HS-27A (cell line): ENCODE results near the gene RAD51B.

Experiments used
- DNase-seq: peaks from one replicate; pipeline ENCODE4 v3.0.0-alpha.2; 2012; ENCODE audit warnings: low read depth, missing footprints

RAD51B gene

DNA sequence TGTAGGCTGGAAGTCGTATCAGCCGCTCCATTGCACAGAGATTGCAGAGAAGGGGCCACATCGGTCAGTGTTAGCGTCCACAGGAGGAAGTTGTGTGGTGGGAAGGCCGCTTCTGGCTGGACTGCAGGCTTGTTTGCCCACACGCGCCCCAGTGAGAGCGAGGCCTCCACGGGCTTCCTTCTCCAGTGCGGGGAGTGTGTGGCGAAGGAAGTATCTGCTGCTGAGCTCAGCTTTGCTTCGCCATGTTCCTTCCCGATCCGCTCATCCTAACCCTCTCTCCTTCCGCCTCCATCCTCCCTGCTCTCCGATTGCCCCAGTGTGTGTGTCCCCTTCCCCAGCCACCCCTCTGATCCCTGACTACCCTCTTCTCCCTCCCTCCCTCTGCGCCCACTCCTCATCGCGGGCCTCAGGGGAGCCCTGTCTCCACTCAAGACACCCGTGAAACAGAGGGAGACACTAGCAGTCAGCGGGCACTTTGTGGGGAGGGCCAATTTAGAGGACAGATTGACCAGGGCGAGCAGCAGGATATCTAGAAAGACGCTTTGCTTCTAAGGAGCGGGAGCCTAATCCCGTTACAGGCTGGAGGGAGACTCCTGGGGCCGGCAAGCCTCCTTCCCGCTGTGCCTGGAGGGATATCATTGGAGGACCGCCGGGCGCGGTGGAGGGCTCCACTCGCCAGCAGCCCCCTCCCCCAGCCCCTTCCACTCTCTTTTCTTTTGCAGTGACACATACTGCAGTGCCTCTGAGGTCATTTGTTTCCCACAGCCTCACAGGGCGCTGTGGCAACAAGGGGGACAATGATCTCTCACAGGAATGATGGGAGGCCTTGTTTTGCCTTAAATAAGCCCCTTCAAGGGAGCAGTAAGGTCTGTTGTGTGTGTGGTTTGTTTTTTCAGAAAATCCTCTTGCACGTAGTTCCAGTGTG lies 544.5 kb downstream of the RAD51B start:
- DNase-seq, result no peak

GRCh38 chr14:68364792-68365192 lies 545.2 kb downstream of the RAD51B start:
- no peak for DNase-seq

GRCh38 chr14:68365228-68365627 lies 545.6 kb downstream of the RAD51B start:
- DNase-seq, result no peak

DNA sequence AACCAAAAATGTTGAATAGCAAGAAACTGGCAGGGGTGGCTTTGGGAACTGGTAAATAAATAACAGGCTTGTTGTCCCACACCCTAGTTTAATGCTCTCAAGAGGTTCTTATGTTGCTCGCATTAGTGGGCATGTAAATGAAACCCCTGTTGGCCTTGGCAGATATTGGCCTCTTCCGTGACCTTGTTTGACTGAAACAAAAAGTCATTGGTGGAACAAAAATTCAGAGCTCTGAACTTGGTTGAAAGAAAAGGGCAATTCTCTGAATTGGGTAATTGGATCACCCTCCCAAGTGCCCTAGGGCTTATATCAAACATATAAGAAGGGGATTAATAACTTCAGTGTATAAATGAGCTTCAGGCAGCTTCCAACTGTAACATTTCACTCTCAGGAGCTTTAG lies 547.1 kb downstream of the RAD51B start:
- no peak for DNase-seq

GRCh38 chr14:68367536-68367935 lies 548.0 kb downstream of the RAD51B start:
- no peak for DNase-seq

DNA sequence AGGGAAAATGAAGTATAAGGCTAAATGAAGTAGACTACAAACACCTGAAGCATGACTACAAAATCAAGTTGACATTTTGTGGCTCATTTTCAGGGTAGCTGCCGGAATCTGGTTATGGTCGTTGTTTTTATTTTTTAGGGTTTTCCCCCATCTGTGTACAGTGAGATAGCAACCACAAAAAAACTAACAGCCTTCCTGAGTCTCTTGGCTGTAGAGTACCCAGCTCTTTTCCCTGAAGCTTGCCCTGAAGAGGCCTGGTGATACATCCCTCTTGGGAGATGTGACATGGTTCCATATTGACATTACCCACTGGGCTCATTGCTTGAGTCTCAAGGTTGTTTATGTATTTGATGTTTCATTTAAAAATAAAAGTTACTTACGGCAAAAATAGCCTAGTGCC lies 549.3 kb downstream of the RAD51B start:
- DNase-seq, result no peak

DNA sequence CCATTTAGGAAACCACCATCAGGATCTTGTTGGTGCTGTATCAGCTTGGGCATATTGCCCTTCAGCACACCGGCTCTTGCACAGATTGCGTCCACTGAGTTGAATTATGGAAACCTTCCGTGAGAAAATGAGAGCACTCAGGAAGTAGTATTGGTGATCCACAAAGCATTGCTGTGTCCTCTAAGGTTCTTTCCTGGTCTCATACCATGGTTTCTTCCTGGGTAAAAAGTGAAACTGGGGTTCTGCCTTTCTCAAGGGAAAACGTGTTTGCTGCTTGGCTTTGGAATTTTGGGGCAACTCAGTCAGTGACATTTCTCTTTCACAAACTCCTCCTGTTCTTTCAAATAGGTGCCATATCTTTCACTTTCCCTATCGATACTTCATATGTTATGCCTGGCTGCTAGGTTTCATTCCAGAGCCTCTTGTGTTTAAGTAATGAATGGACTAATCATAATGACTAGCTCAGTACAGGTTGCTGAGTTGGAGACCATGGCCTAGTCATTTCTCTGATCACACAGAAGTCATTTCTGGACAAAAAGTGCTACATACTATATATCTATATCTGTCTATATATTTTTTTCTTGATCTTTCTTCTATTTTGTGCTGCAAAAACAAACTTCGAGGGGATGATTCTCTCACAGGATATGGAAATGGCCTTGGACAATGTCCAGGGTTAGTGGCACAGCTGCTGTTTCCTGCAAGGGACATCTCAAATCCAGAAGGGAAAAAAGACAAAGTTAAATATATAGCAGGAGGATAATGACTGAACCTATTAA lies 549.9 kb downstream of the RAD51B start:
- DNase-seq, result no peak

- no peak for DNase-seq
Observed at GRCh38 chr14:68370057-68370360, 550.4 kb downstream of the RAD51B start.

GRCh38 chr14:68372368-68372767 lies 552.8 kb downstream of the RAD51B start:
- no peak for DNase-seq

DNA sequence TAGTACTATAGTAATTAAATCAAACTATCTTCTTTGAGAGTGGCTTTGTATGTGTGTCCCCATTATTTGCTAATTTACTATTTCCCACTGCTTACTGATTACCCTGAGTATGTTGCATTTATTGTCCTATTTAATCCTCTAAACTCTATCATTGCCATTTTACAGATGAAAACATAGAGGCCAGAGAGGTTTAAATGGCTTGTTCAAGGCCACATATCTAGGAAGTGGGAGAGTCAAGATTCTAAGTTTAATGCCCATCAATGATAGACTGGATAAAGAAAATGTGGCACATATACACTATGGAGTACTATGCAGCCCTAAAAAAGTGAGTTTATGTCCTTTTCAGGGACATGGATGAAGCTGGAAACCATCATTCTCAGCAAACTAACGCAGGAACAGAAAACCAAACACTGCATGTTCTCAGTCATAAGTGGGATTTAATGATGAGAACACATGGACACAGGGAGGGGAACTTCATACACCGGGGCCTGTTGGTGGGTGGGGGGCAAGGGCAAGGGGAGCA lies 553.6 kb downstream of the RAD51B start:
- DNase-seq, result no peak

GRCh38 chr14:68373847-68374444 lies 554.4 kb downstream of the RAD51B start:
- no peak for DNase-seq

DNA sequence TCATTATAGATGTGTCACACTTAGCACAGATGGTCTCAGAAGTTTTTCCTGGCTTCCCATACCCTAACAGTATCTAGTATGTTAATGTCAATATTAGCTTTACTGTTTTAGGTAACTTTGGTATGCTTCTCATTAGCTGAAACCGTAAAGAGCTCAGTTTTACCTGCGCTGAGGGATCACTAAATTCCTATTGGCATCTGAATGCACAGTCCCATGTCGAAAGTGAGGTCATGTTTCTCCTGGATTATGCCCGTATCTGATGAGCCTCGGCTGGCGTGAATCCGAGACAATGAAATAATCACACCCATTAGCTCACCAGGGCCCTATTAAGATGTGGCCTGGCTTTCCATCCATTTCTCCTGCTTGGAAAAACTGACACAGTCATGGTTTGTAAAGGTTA lies 555.1 kb downstream of the RAD51B start:
- no peak for DNase-seq

- no peak for DNase-seq
Observed at GRCh38 chr14:68375376-68375775, 555.8 kb downstream of the RAD51B start.

DNA sequence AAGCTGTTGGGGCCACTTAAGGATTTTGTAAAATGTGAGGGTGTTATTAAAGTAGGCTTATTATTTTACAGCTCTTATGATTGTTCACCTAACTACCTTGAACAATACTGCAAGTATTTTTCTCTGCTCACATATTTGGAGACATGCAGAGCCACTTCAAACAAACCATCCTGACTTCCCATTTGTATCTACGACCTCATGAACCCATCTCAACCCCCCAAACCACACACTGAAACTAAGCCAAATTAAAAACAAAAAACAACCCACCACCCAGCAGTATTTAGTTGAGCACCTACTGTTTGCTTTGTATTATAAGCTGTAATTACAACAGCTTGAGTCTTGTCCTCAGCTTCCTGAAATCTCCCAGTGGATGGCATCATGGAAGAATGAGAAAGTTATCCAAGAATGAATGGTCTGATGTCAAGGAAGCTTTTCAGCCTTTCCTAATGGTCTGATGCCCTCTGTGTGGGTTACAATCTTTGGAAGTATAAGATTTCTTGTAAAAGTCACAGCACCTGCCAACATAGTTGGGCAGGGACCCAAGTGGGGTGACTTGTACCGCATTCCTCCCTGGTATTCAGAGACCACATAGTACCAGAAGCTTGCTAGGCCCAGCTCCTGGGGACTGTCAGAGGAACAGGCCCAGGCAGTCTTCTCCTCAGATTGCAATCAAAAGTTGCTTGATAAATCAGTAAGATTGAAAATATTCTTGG lies 556.6 kb downstream of the RAD51B start:
- peak; percentile 50 for DNase-seq

GRCh38 chr14:68377006-68377405 lies 557.4 kb downstream of the RAD51B start:
- DNase-seq, result no peak

- DNase-seq, result no peak
Observed at GRCh38 chr14:68377459-68377858, 557.9 kb downstream of the RAD51B start.

GRCh38 chr14:68379510-68380328 lies 560.1 kb downstream of the RAD51B start:
- no peak for DNase-seq

- no peak for DNase-seq
Observed at GRCh38 chr14:68380329-68380741, 560.8 kb downstream of the RAD51B start.

GRCh38 chr14:68384335-68384734 lies 564.8 kb downstream of the RAD51B start:
- no peak for DNase-seq

GRCh38 chr14:68384881-68385280 lies 565.3 kb downstream of the RAD51B start:
- DNase-seq, result no peak

- DNase-seq, result no peak
Observed at GRCh38 chr14:68386446-68386845, 566.9 kb downstream of the RAD51B start.
